Stimulated activated CD4-positive, alpha-beta T cell treated with anti-CD3 and anti-CD28 coated beads, Interleukin-15, amount 100 ng/mL, for 1 hour (primary cell): ENCODE data around the gene MTHFD1L.

ENCODE experiments used
- DNase-seq, 2 donors: peaks; one replicate each; pipeline ENCODE4 v3.0.0-alpha.2; 2020; ENCODE audit warnings: low read depth in 1 of 2, low spot score in 1 of 2

The MTHFD1L gene

DNA sequence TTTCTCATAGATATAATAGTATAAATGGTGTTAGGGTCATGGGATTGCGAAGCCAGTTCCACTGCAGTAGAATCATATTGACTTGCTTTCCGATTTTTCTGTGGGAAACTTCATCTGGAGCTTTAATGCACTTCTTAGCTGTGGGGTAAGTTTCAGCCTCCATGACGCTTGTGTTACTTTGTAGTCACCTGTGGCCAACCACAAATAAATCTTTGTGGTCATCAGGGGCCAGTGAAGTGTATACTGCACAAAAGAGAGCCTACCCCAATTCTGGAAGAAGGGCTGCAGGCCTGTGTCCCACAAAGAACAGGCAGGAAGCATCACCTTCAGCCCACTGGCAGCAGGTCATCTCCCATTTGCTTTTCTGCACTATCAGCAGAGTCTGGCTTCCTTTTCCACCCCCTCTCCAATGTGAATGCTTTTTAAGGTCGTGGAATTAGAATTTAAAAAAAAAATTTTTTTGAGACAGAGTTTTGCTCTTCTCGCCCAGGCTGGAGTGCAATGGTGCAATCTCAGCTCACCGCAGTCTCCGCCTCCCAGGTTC lies 32.0 kb downstream of the MTHFD1L start:
- no peak for DNase-seq

DNA sequence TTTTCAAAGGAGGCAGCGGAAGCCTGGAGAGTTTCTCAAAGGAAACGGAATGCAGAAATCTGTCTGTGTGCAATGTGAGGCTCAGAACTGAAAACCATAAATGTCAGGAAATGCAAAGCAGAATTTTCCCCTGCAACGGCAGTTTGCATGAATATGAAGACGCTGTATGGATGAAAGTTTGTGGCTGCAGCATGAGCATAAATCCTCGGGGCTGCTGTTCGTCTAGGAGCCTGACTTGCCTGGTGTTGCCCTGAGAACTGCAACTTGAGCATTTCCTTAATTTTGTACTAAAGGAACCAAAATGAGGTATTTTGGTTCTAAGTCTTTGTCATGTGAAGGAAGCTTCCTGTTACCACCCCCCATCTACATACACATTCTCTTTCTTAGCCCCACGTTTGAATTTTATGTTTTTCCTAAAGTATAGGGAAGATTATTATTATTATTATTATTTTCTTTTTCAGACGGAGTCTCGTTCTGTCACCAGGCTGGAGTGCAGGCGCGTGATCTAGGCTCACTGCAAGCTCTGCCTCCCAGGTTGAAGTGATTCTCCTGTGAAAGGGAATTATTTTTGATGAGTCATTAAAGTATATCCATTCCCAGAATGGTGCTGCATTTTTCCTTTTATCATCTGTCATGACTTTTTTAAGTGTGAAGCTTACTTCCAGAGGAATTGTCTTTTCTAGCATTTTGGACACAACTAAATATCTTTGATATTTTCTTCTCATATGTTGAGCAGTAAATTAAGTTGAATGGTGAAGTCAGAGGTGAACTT lies 33.1 kb downstream of the MTHFD1L start:
- no peak for DNase-seq

DNA sequence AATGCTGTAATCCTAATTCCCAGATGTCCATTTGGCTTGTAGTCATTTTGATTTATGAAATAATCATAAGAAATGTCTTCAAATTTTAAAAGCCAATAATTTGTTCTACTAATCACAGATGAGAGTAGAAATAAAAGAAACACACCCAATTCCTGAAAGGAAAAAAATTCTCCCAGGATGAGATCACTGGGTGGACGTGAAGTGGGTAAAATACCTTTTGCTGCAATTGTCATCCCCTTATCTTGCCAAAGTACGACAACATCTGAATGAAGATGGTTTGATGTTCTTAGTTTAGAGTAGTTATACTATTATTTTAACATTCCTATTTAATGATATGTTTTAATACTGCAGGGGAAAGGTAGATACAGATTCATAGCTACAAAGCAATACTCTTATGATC lies 33.7 kb downstream of the MTHFD1L start:
- DNase-seq, result no peak

DNA sequence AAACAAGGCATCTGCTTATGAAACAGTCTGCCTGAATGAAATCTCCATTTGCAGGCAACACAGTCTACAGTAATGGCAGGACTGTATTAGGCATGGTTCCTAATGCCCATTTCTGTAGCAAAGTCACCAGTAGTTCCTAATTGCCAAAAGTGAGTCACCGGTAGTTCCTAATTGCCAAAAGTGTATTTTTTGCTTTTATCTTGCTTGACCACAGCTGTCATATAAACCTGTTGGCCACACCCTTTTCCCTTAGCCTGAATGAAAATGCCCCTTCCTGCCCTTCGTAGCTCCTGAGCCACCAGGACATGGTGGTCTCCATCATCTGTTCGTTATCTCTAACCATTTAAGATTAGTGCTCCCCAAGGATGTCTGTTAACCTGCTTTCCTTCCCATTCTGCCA lies 34.5 kb downstream of the MTHFD1L start:
- no peak for DNase-seq

DNA sequence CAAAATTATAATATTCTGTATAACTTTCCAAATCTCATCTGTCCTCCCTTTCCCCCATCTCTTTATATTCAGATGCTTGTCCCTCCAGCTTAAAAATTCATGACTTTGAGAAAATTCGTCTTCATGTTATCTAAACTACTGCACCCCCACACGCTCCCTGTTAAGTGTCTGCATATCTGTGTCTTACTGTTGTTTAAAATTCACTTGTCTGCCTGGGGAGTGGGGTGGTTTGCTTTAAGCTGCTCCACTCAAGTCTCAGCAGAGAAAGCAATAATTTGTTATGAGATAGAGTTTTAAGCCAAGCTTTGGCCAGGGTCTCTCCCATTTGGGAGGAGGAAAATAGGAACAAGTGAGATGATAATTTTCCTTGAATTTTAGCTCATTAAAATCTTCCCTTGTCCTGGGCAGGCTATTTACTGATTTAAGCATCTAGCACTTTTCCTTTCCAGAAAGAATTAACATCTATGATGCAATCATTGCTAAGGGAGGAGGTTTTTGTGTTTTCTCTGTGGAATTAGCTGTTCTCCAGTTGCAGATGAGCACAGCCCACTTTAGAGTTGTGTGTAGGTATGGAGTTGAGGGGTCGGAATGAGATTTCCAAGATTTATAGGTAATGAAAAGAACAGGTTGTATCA lies 36.8 kb downstream of the MTHFD1L start:
- DNase-seq, result no peak

DNA sequence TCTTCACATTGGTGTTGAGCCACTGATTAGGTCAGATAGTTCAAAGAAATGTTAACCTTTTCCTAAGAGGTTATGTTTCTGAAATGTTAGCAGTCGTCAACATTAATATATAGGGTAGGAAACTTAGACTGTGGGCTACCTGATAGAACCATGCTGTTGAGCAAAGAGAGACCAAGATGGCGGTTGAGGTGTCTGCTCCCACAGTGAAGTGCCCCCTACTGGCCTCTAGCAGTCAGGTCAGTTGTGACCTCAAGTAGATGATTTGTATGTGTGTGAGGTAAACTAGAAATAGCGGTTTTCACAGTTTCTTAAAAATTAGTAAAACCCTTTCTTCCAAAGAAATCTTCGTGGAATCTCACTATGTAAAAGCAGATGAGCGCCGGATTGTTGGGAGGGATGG lies 40.3 kb downstream of the MTHFD1L start:
- DNase-seq, result no peak

DNA sequence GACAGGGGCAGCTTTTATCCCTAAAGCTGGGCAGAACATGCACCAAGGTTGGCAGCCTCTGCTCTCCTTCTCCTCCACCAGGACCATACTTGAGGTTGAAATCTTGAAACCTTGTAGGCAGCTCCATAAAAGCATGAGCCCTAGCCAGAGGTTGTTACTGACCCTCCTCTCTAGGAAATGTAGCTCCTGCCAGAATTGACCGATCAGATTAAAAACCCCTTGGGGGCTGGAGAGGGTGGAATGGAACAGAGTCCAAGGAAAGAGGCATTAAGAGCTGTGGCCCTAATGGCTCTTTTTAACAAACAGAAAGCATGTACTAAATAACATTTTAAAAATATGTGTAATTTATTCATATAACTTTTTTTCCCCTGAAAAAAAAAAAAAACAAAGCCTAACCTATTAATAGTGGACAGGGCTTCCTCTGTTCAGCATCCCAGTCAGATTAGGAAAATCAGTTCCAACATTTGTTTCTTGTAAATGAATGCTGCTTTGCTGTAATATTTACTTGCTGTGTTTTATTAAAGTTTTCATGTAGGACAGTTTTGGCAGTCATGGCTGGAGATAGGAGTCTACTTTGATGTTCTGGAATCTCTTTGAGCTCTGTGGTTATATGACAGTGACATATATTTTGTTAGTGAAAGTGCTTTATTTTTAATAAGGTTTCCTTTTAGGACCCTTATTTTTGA lies 41.3 kb downstream of the MTHFD1L start:
- DNase-seq, result no peak

DNA sequence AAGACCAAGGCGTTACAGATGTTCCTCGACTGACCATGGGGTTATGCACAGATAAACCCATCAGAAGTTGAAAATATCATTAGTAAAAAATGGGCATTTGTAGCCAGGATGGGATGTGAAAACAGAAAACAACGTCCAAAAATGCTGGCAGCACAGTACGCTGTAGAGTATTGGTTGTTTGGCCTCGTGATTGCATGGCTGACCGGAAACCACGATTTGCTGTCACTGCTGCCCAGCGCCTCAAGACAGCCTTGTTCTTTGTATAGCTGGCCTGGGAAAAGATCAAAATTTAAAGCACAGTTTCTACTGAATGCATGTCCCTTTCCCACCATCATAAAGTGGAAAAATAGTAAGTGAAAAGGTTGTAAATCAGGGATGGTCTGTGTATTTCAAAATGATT lies 41.9 kb downstream of the MTHFD1L start:
- no peak for DNase-seq

DNA sequence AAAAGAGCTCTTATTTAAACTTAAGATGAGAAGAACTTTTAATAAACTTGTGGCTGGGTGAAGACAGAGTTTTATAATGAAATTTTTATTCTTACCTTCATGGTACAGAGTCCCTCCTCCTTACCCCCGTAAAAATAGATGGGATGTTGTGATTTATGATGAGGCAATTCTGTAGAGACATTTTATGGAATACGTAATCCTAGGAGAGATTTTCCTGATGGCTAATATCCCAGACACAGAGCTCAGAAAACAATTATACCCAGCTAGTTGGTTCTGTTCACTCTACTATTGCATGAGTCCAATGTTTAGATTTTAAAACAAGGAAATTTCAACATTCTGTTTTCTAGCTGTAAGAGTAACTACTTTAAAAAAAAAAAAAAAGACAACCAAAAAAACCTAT lies 43.4 kb downstream of the MTHFD1L start:
- DNase-seq, result no peak

DNA sequence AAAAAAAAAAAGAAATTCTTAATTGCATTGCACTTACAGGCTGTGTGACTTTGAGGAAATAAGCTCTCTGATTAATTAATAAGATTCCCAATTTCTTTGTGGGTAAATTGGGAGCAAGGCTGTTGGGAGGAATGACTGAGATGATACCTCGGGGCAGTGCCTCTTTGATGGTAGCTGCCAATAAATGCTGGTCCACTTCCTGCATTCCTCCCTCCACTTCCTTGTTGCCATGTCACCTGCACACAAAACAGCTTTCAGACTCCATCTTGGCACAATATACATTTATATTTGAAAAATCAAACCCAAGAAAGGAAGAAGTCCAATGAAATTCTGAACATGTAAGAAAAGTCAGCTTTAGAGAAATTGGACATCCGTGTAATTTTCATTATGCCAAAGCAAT lies 45.1 kb downstream of the MTHFD1L start:
- DNase-seq, result no peak

DNA sequence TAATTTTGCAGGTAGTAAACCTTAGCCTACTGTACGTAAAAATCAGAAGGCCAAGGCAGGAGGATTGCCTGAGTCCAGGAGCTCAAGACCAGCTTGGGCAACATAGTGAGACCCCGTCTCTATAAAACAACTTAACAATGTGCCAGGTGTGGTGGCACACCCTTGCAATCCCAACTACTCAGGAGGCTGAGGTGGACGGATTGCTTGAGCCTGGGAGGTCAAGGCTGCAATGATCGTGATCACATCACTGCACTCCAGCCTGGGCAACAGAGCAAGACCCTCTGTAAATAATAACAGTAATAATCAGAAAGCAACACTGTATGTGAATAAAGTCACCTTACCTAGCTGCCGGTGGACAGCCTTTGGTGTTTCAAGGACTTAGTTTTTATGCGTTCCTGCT lies 48.9 kb downstream of the MTHFD1L start:
- DNase-seq, result no peak

DNA sequence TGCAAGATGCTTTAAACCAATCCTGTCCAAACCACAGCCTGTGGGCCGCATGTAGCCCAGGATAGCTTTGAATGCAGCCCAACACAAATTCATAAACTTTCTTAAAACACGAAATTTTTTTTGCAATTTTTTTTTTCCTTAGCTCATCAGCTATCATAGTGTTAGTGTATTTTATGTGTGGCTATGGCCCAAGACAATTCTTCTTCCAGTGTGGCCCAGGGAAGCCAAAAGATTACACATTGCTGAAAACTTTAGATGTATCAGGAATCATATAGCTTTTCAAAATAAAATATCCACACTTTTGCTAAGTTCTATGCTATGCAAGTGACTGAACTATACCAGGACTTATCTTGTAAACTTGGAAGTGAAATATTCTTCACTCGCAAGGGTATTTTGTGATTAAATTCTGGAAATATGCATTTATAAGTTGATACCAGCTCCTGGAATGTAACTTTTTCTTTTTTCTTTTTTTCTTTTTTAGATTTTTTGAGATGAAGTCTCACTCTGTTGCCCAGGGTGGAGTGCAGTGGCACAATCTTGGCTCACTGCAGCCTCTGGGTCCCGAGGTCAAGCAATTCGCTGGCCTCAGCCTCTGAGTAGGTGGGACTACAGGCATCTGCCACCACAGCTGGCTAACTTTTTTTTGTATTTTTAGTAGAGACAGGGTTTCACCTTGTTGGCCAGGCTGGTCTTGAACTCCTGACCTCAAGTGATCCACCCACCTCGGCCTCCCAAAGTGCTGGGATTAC lies 49.8 kb downstream of the MTHFD1L start:
- DNase-seq, result no peak

DNA sequence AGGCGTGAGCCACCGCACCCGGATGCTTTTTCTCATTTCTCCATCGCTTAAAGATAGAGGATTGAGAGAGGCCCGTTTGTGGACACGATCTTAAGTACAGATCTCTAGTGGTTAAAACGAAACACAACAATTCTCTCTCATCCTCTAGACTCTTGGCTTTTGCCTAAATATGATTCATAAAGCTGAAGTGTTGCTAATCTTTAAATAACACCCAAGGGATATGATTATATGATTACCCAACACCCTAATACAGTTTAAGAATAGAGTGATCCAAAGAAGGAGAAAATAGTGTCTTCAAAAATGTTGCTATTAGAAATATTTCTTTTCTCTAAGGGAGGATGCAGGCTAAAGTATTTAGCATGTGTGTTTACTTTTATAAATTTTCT lies 50.4 kb downstream of the MTHFD1L start:
- no peak for DNase-seq

DNA sequence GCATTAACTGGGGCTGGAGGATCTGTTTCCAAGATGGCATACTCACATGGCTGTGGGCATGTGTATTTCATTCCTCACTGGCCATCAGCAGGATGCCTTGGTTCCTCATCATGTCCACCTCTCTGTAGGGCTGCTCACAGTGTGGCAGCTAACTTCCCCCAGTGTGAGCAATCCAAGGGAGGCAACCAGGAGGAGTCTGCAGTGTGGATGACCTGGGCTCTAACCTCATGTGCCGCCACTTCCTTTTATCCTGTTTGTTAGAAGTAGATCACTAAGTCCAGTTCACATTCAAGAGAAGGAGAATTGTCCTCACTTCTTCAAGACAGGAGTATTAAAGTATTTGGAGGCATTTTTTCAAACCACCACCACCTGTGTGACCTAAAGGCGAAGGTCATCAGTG lies 54.4 kb downstream of the MTHFD1L start:
- no peak for DNase-seq

DNA sequence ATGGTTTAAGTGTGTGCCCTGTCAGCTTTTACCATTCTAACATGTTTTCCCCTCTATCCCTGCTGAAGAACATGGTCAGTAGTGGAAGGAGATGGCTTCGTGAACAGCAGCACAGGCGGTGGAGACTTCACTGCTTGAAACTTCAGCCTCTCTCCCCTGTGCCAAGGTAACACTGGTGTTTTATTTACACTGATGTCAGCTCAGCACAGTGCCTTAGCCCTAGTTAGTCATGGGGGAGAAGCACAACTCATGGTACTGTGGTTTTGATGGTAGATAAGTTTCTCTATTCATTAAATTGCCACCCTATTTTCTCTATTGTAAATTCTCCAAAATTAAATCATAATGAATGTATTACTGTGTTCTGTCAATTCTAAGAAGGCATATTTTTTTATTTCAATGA lies 56.6 kb downstream of the MTHFD1L start:
- no peak for DNase-seq

DNA sequence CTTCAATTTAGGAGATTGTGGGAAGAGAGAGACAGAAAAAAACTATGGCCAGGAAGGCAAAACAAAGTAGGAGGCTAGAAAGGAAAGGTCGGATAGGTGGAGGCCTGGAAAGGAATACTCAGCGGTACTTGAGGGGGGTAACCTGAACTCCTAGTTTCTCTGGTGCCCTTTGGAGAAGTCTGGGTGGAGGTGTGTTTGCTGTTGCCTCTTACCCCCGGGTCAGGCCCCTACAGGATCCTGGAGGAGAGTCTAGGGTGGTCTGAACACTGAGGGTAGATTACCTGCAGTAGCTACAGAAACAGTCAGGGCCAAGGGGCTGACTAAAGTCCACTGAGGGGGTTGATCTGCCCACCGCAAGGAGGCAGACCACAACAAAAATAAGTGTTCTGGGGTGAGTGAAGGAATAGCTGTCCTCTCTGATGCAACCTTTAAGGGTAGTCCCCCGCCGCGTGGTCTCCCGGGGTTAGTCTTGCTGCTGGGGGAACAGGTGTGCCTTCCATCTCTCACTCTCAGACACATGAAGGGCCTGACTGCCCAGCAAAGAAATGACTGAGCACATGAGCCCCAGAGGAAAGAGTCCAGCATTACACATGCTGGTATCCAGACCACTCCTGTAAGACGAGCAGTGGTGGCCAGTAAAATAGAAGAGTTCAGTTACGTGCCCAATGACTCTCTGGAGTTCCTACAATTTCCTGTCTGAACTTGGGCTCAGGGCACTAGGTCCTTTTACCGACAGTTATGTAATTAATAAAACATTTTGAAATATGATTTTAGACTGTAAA lies 59.5 kb downstream of the MTHFD1L start:
- no peak for DNase-seq

DNA sequence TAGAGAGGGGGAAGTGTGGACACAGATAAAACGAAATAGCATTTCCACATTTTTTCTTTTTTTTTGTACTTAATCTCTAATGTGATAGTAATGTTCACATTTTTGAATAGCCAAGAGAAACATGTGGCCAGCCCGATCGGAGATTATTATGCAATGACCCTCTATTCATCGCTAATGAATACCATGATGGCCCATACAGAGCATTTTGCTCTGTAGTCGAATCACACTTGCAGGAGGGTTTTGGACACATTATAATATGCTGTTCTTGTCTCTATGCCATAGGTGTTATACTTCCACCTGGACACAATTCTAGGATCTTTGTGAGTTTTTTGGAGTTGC lies 60.1 kb downstream of the MTHFD1L start:
- no peak for DNase-seq

DNA sequence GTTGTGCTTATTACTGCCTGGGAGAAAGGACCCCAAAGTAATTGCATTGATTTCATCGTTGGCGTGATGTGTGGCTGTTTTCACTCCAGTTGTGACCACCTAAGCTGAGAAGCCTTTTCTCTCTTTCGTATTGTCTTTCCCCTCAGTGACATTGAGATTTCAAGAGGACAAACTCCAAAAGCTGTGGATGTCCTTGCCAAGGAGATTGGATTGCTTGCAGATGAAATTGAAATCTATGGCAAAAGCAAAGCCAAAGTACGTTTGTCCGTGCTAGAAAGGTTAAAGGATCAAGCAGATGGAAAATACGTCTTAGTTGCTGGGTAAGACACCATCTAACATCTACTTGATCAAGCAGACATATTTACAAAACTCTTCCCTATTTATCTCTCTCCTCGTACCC lies 60.5 kb downstream of the MTHFD1L start:
- DNase-seq, result no peak

DNA sequence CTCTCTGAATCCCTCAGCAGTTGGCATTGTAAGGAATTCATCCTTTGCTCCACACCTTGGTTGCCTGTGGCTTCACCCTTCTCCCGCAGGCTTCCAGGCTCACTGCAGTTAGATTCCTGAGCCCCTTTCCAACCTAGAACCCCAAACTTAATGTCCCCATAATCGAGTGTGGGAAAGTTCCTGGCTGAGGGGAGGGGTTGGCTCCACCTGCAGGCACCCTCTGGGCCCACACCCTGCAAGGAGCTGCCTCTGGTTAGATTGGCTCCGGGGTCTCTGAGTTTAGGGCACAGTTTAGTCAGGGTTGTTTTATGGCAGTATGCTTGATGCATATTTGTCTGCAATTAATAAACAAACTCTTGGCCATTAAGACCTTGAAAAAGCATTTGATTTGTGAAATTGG lies 63.4 kb downstream of the MTHFD1L start:
- DNase-seq, result no peak

DNA sequence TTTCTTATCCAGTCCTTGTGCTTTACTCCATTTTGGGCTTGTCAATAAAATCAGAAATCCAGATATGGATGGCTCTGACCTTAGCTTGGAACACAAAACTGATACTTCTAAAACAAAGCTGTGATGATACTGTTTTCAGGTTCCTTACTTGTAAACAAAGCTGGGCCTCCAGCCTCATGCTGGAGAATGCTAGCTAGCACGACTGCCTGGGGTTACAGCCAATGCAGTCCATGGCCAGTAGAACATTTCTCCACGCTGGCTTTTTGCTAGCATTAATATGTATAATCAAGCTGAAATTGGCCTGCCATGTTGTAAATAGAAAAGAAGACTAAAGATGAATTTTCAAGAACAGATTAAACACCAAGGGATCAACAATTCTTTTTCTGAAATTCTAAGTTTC lies 63.9 kb downstream of the MTHFD1L start:
- DNase-seq, result no peak

DNA sequence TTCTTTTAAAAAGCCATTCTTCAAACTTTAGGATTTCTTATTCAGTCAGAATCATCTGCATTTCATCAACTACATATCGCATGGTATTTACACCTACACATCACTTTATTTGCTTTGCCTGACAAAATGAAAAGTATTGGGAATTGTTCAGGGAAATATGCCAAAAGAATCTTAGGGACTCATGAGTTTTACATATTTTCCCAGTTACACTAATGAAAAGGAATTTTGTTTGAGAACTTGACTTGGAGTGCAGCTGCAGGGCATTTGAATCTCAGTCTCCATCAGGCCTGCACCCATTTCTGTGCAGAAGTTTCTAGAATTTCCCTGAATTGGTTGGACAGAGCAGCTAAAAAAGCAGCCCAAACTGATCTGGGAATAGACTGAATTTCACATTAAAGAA lies 65.3 kb downstream of the MTHFD1L start:
- DNase-seq, result no peak
